MM.1S (cell line): ENCODE data around the gene SRD5A2.

ENCODE experiments used
- DNase-seq: peaks from one replicate; pipeline ENCODE4 v3.0.0-alpha.2; 2015
- H2AFZ ChIP-seq: fragments of 300-600 bp; sonication (generic); 2 replicates; pipeline ENCODE4 v1.6.0; 2016; ENCODE audit warnings: antibody characterized with exemption, low read length
- H3F3A ChIP-seq: fragments of 300-600 bp; sonication (generic); 2 replicates; pipeline ENCODE4 v1.6.1; 2016; ENCODE audit warnings: mild to moderate bottlenecking, antibody characterized with exemption, low read length, moderate library complexity, mixed read lengths; ENCODE audit not compliant: insufficient read depth
- H3K27ac ChIP-seq: fragments of 300-600 bp; sonication (generic); 2 replicates; pipeline ENCODE4 v1.5.1; 2016; ENCODE audit warnings: mild to moderate bottlenecking, low read length
- H3K27me3 ChIP-seq: fragments of 300-600 bp; sonication (generic); replicated peaks from 2 replicates; pipeline ENCODE4 v1.6.0; 2016; ENCODE audit warnings: low read length; ENCODE audit not compliant: insufficient read depth
- H3K36me3 ChIP-seq: fragments of 300-600 bp; sonication (generic); replicated peaks from 2 replicates; pipeline ENCODE4 v1.6.1; 2016; ENCODE audit warnings: mild to moderate bottlenecking, low read length, mixed read lengths; ENCODE audit not compliant: insufficient read depth
- H3K4me1 ChIP-seq: fragments of 300-600 bp; sonication (generic); 2 replicates; pipeline ENCODE4 v1.6.1; 2016; ENCODE audit warnings: low read length, mixed read lengths
- H3K4me2 ChIP-seq: fragments of 300-600 bp; sonication (generic); 2 replicates; pipeline ENCODE4 v1.6.0; 2016; ENCODE audit warnings: low read depth, low read length
- H3K4me3 ChIP-seq: fragments of 300-600 bp; sonication (generic); 2 replicates; pipeline ENCODE4 v1.5.1; 2016; ENCODE audit warnings: low read length, mixed read lengths
- H3K79me2 ChIP-seq: fragments of 300-600 bp; sonication (generic); 2 replicates; pipeline ENCODE4 v1.6.1; 2016; ENCODE audit warnings: mixed run types, low read length, mixed read lengths
- H3K9ac ChIP-seq: fragments of 300-600 bp; sonication (generic); 2 replicates; pipeline ENCODE4 v1.6.1; 2016; ENCODE audit warnings: low read length, mixed read lengths
- H3K9me2 ChIP-seq: fragments of 300-600 bp; sonication (generic); replicated peaks from 2 replicates; pipeline ENCODE4 v1.6.1; 2016; ENCODE audit warnings: mild to moderate bottlenecking, low read length, mixed read lengths; ENCODE audit not compliant: insufficient read depth
- H3K9me3 ChIP-seq: fragments of 300-600 bp; sonication (generic); replicated peaks from 2 replicates; pipeline ENCODE4 v1.6.1; 2016; ENCODE audit warnings: mild to moderate bottlenecking, low read length, mixed read lengths; ENCODE audit not compliant: insufficient read depth
- H4K20me1 ChIP-seq: fragments of 300-600 bp; sonication (generic); 2 replicates; pipeline ENCODE4 v1.6.1; 2016; ENCODE audit warnings: mild to moderate bottlenecking, low read length, moderate library complexity, mixed read lengths; ENCODE audit not compliant: insufficient read depth
- EZH2 ChIP-seq: fragments of 300-600 bp; sonication (generic); optimal IDR thresholded peaks from 2 replicates; pipeline ENCODE3; 2017; ENCODE audit warnings: low read depth, mild to moderate bottlenecking, antibody characterized with exemption, low read length, mixed read lengths
- EZH2phosphoT487 ChIP-seq: fragments of 300-600 bp; sonication (generic); IDR thresholded peaks from 2 replicates; pipeline ENCODE4 v1.6.1; 2018; ENCODE audit warnings: antibody characterized with exemption, low read length
- TF ChIP-seq, protein P1 (sequence below): fragments of 300-600 bp; sonication (generic); IDR thresholded peaks from 2 replicates; pipeline ENCODE4 v1.5.1; 2016; ENCODE audit warnings: antibody characterized with exemption, low read length, mixed read lengths

SRD5A2 gene

DNA sequence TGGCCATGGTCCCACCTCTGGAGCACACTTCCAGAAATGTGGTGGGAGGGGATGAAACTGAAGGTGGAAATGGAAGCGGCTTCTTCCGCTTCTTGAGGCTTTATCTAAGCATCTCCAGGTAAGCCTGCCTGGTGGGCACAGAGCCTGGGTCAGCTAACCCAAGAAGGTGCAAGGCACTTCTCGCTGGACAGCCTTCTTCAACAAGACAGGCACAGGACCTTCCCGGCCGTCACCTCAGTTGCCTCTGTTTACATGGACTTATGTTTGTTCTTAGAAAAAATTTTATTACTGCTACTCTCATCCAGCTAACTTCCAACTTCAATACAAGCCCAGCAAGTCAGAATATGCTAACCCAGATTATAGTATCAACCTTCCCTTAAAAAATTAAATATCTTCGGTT lies 51.9 kb downstream of the SRD5A2 start:
- H3K4me2 ChIP-seq = no peak overlapping the region
- H4K20me1 ChIP-seq = no peaks in the 10 kb centered on the region
- H3F3A ChIP-seq = no peaks in the 10 kb centered on the region
- no peak overlapping the region for H3K27ac ChIP-seq
- no peaks in the 10 kb centered on the region for H3K9me3 ChIP-seq
- H2AFZ ChIP-seq = no peak overlapping the region
- DNase-seq = no peak
- H3K36me3 ChIP-seq = no peaks in the 10 kb centered on the region
- H3K4me3 ChIP-seq = no peak overlapping the region
- H3K4me1 ChIP-seq = no peaks in the 10 kb centered on the region
- TF ChIP-seq, protein P1, sequence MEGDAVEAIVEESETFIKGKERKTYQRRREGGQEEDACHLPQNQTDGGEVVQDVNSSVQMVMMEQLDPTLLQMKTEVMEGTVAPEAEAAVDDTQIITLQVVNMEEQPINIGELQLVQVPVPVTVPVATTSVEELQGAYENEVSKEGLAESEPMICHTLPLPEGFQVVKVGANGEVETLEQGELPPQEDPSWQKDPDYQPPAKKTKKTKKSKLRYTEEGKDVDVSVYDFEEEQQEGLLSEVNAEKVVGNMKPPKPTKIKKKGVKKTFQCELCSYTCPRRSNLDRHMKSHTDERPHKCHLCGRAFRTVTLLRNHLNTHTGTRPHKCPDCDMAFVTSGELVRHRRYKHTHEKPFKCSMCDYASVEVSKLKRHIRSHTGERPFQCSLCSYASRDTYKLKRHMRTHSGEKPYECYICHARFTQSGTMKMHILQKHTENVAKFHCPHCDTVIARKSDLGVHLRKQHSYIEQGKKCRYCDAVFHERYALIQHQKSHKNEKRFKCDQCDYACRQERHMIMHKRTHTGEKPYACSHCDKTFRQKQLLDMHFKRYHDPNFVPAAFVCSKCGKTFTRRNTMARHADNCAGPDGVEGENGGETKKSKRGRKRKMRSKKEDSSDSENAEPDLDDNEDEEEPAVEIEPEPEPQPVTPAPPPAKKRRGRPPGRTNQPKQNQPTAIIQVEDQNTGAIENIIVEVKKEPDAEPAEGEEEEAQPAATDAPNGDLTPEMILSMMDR = no peak
- TF ChIP-seq EZH2 = no peak
- no peak for TF ChIP-seq EZH2phosphoT487
- H3K79me2 ChIP-seq = no peaks in the 10 kb centered on the region
- H3K9me2 ChIP-seq = no peaks in the 10 kb centered on the region
- no peak overlapping the region for H3K9ac ChIP-seq
- no peaks in the 10 kb centered on the region for H3K27me3 ChIP-seq

DNA sequence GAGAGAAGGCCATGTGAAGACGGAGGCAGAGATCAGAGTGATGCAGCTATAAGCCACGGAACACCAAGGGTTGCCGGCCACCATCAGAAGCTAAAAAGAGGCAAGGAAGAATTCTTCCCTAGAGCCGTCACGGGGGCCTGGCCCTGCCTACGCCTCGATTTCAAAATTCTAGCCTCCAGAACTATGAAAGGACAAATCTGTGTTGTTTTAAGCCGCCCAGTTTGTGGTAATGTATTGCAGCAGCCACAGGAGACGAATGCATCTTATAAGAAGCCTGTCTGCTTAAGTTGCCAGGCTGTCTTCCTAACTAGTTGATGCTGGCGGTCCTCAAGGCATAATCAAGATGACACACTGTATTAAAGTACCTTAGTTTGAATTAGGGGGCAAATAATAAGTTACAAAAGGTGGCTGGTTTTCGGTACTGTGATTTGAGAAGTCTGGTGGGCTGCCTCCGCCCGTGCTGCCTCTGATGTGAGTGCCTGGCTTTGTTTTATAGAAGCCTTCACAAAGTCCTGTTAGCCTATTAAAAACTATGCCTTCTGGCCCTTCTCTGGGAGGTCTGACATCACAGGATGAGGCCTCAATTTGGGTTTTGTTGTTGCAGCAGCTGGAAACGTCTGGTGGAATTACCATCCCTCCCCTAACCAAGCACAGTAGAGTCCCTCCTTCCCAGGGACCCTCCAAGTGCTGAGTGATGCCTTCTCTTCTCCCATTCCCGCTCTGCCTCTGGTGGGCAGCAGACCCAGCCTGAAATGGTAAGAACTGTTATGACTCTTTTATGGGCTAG lies 53.6 kb downstream of the SRD5A2 start:
- Histone ChIP-seq H2AFZ (no peak overlapping the region), H3F3A (no peaks in the 10 kb centered on the region), H3K79me2 (no peaks in the 10 kb centered on the region), H3K4me1 (no peaks in the 10 kb centered on the region), H3K9me3 (no peaks in the 10 kb centered on the region), H3K36me3 (no peaks in the 10 kb centered on the region), H3K27me3 (no peaks in the 10 kb centered on the region), H3K9ac (no peak overlapping the region), H3K4me3 (no peak overlapping the region), H3K9me2 (no peaks in the 10 kb centered on the region), H3K4me2 (no peak overlapping the region), H3K27ac (no peak overlapping the region), H4K20me1 (no peaks in the 10 kb centered on the region)
- DNase-seq = no peak
- no peak for TF ChIP-seq EZH2phosphoT487
- TF ChIP-seq EZH2 = no peak
- TF ChIP-seq, protein P1 = no peak

GRCh38 chr2:31525876-31526275 lies 54.9 kb downstream of the SRD5A2 start:
- H4K20me1 ChIP-seq = no peaks in the 10 kb centered on the region

More at GRCh38 chr2:31525876-31526275, 54.9 kb downstream of the SRD5A2 start:
- H3K9me3 ChIP-seq = no peaks in the 10 kb centered on the region
- no peak overlapping the region for H2AFZ ChIP-seq
- H3K9me2 ChIP-seq = no peaks in the 10 kb centered on the region
- no peak overlapping the region for H3K27ac ChIP-seq
- H3K79me2 ChIP-seq = no peaks in the 10 kb centered on the region
- no peaks in the 10 kb centered on the region for H3K27me3 ChIP-seq
- H3K4me2 ChIP-seq = no peak overlapping the region
- H3F3A ChIP-seq = no peaks in the 10 kb centered on the region
- H3K36me3 ChIP-seq = no peaks in the 10 kb centered on the region
- TF ChIP-seq EZH2phosphoT487 = no peak
- TF ChIP-seq, protein P1 = no peak
- TF ChIP-seq EZH2 = no peak
- H3K4me3 ChIP-seq = no peak overlapping the region
- no peak overlapping the region for H3K9ac ChIP-seq
- no peak for DNase-seq
- no peaks in the 10 kb centered on the region for H3K4me1 ChIP-seq
